VCaP (cell line): ENCODE results near the gene RGS9.
"Not testable (repeated sequence)": the region's sequence is repeated elsewhere in the genome, so short reads cannot be mapped to it uniquely, and the experiment has no call there.

Experiments used
- H3K27ac ChIP-seq: fragments of 450-650 bp; 2 replicates; pipeline ENCODE4 v1.5.1; 2017
- CTCF ChIP-seq: fragments of 450-650 bp; conservative IDR thresholded peaks from 2 replicates; pipeline ENCODE4 v1.5.1; 2017; ENCODE audit warnings: mild to moderate bottlenecking, moderate library complexity

Gene RGS9

GRCh38 chr17:65198653-65199382 lies 61.6 kb downstream of the RGS9 start:
- peak; percentile 81 for TF ChIP-seq CTCF

GRCh38 chr17:65201331-65201730 lies 64.2 kb downstream of the RGS9 start:
- no peak overlapping the region for H3K27ac ChIP-seq
- TF ChIP-seq CTCF, result no peak

More at GRCh38 chr17:65198653-65199382, 61.6 kb downstream of the RGS9 start:
- no peak overlapping the region for H3K27ac ChIP-seq

DNA sequence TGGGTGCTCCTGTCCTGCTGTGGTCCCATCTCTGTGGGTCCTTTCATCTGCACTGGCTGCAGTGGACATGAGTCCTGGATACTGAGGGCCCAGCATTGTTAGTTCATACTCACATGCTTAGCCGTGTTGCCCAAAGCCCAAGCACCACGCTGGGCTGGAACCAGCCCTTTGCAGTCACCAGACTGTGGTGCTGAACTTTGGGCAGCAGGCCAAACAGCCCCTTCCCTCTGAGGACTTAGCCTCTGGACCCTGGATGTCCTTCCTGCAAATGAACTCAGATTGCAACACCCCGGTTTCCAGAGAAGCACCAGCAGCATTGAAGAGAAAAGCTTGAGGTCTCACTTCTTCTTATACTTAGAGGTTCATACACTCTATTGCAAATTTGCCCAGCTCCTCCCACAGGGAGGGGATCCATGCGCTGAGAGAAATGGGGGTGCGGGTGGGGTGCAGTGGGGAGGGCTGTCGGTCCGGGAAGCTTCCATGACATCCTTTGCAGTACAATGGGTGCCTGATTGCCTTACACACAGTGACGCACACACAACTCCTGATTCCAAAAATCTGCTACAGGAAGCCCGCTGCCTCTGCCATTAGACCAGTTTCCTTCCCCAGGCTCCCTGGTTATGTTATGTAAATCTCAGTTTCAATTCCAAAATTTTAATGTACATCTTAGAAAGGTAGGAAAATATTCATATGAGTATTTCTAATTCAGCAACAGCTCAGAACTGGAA lies 65.8 kb downstream of the RGS9 start:
- no peak overlapping the region for H3K27ac ChIP-seq
- TF ChIP-seq CTCF, result no peak

- no peak overlapping the region for H3K27ac ChIP-seq
- no peak for TF ChIP-seq CTCF
These were observed 66.8 kb downstream of the RGS9 start for GRCh38 chr17:65204001-65204400.

DNA sequence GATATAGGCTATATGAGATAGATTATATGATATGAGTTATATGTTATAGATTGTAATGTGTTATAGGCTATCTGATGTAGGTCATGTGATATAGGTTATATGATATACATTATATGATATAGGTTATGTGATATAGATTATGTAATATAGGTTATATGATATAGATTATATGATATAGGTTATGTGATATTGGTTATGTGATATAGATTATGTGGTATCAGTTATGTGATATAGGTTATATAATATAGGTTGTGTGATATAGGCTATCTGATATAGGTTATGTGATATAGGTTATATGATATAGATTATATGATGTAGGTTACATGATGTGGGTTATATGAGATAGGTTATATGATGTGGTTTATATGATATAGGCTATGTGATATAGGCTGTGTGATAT lies 68.5 kb downstream of the RGS9 start:
- no peak overlapping the region for H3K27ac ChIP-seq
- TF ChIP-seq CTCF, result no peak

- H3K27ac ChIP-seq, result not testable (repeated sequence)
These were observed 70.3 kb downstream of the RGS9 start for GRCh38 chr17:65207448-65207847.

DNA sequence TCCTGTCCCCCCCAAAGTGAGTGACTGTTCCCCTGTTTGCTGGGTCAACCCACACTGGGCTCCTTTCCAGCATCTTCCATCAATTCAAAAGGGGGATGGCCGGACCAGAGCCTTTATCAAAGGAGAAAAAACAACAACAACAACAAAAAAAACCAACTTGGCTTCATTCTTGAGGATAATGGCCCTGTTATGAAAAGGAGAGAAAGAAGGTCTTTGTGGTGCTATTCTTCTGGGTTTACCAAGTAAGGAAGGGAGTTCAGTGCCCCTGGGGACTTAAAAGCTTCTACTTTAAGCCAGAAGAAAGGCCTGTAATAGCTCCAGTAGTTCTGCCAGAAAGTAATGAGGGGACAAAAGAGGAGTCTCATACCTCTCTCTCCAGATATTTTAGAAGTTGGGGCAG lies 71.5 kb downstream of the RGS9 start:
- TF ChIP-seq CTCF, result no peak
- H3K27ac ChIP-seq, result no peak overlapping the region

- H3K27ac ChIP-seq, result no peak overlapping the region
- TF ChIP-seq CTCF, result no peak
These were observed 81.1 kb downstream of the RGS9 start for GRCh38 chr17:65218261-65218660.
